BLaER1 treated with 17β-estradiol and CSF1 and Interleukin-3, amounts not matched to agents 10 nM and 100 nM (cell line): Measurements from ENCODE around the gene DNAH8.

Experiments
- H3K27ac ChIP-seq, 11 experiments: shearing (Covaris generic); formaldehyde crosslinking; 2 replicates each; pipeline ENCODE4 v1.8.1; 2022
- H3K27me3 ChIP-seq, 11 experiments: shearing (Covaris generic); formaldehyde crosslinking; 2 replicates each; pipeline ENCODE4 v1.8.1; 2022
- H3K36me3 ChIP-seq, 11 experiments: shearing (Covaris generic); formaldehyde crosslinking; 2 replicates each; pipeline ENCODE4 v1.8.1; 2022
- H3K4me1 ChIP-seq, 10 experiments: shearing (Covaris generic); formaldehyde crosslinking; 2 replicates each; pipeline ENCODE4 v1.8.1; 2022
- H3K4me2 ChIP-seq, 11 experiments: shearing (Covaris generic); formaldehyde crosslinking; 2 replicates each; pipeline ENCODE4 v1.8.1; 2022
- H3K4me3 ChIP-seq, 10 experiments: shearing (Covaris generic); formaldehyde crosslinking; 2 replicates each; pipeline ENCODE4 v1.8.1; 2022
- H3K9ac ChIP-seq, 11 experiments: shearing (Covaris generic); formaldehyde crosslinking; 2 replicates each; pipeline ENCODE4 v1.8.1; 2022
- H3K9me3 ChIP-seq, 11 experiments: shearing (Covaris generic); formaldehyde crosslinking; replicated peaks in 1 of 11; 2 replicates each; pipeline ENCODE4 v1.8.1; 2022
- H4K20me1 ChIP-seq, 11 experiments: shearing (Covaris generic); formaldehyde crosslinking; 2 replicates each; pipeline ENCODE4 v1.8.1; 2022
- Cebpa-rat ChIP-seq, 11 experiments: shearing (Covaris generic); IDR thresholded peaks; 2 replicates each; pipeline ENCODE4 v1.8.1; 2022

DNAH8 gene

GRCh38 chr6:39035681-39036080 is 320.6 kb downstream of the DNAH8 start:
- Histone ChIP-seq H3K27me3 (peaks cover 0 to 7% (median 0%) of the 10 kb centered on the region in 11 experiments; a peak in 2 of 22 replicates), H3K4me2 (peak overlapping the region in 9 of 11 experiments; percentile 3 to 94 (median 85); a peak in 15 of 22 replicates), H3K27ac (no peak overlapping the region; a peak in 1 of 22 replicates), H3K9ac (no peak overlapping the region), H3K9me3 (no peaks in the 10 kb centered on the region), H3K4me1 (peaks cover 25 to 43% (median 38%) of the 10 kb centered on the region in 10 experiments), H4K20me1 (0 out of 22 replicates have a peak, but pooled peaks cover 0 to 5% (median 0%) of the 10 kb centered on the region in 11 experiments), H3K36me3 (no peaks in the 10 kb centered on the region), H3K4me3 (no peak overlapping the region)
- TF ChIP-seq Cebpa-rat (IDR thresholded peaks at IDR 0.05): no peak

GRCh38 chr6:39037082-39037508 is 322.0 kb downstream of the DNAH8 start:
- Histone ChIP-seq H3K9ac (peak overlapping the region in 3 of 11 experiments; percentile 3 to 18 (median 11); a peak in 5 of 22 replicates), H3K4me3 (peak overlapping the region in 3 of 10 experiments; percentile 4 to 42 (median 22); a peak in 4 of 20 replicates), H3K4me1 (peaks cover 31 to 52% (median 46%) of the 10 kb centered on the region in 10 experiments), H3K27ac (peak overlapping the region in 8 of 11 experiments; percentile 42 to 61 (median 49); a peak in 11 of 22 replicates), H3K4me2 (peak overlapping the region; percentile 66 to 94 (median 85)), H3K9me3 (peaks cover 0 to 5% (median 0%) of the 10 kb centered on the region in 11 experiments; a peak in 3 of 22 replicates), H3K36me3 (no peaks in the 10 kb centered on the region), H4K20me1 (0 out of 22 replicates have a peak, but pooled peaks cover 0 to 5% (median 0%) of the 10 kb centered on the region in 11 experiments), H3K27me3 (peaks cover 0 to 7% (median 0%) of the 10 kb centered on the region in 11 experiments; a peak in 2 of 22 replicates)
- 0 out of 22 replicates have a peak, but pooled peaks of 1 of the 11 experiments have one; percentile 5 for TF ChIP-seq Cebpa-rat (IDR thresholded peaks at IDR 0.05)

GRCh38 chr6:39037707-39038106 is 322.6 kb downstream of the DNAH8 start:
- Histone ChIP-seq H3K4me3 (peak overlapping the region in 3 of 10 experiments; percentile 4 to 42 (median 22); a peak in 3 of 20 replicates), H3K36me3 (no peaks in the 10 kb centered on the region), H3K27ac (peak overlapping the region in 8 of 11 experiments; percentile 42 to 61 (median 49); a peak in 11 of 22 replicates), H3K9ac (peak overlapping the region in 2 of 11 experiments; percentile 11 to 18; a peak in 5 of 22 replicates), H3K9me3 (peaks cover 0 to 5% (median 0%) of the 10 kb centered on the region in 11 experiments; a peak in 3 of 22 replicates), H3K4me2 (peak overlapping the region; percentile 66 to 94 (median 85)), H3K4me1 (peaks cover 31 to 52% (median 46%) of the 10 kb centered on the region in 10 experiments), H4K20me1 (0 out of 22 replicates have a peak, but pooled peaks cover 0 to 5% (median 0%) of the 10 kb centered on the region in 11 experiments), H3K27me3 (peaks cover 0 to 7% (median 0%) of the 10 kb centered on the region in 11 experiments; a peak in 2 of 22 replicates)
- TF ChIP-seq Cebpa-rat (IDR thresholded peaks at IDR 0.05): no peak

- TF ChIP-seq Cebpa-rat (IDR thresholded peaks at IDR 0.05): no peak
- peaks cover 0 to 7% (median 0%) of the 10 kb centered on the region in 11 experiments; a peak in 2 of 22 replicates for H3K27me3 ChIP-seq
- H3K4me1 ChIP-seq: peaks cover 31 to 58% (median 51%) of the 10 kb centered on the region in 10 experiments
- 0 out of 22 replicates have a peak, but pooled peaks cover 0 to 5% (median 0%) of the 10 kb centered on the region in 11 experiments for H4K20me1 ChIP-seq
- no peak overlapping the region for H3K27ac ChIP-seq
- no peak overlapping the region for H3K9ac ChIP-seq
- peak overlapping the region in 9 of 11 experiments; percentile 7 to 53 (median 27); a peak in 16 of 22 replicates for H3K4me2 ChIP-seq
- H3K4me3 ChIP-seq: no peak overlapping the region
- peaks cover 0 to 5% (median 0%) of the 10 kb centered on the region in 11 experiments; a peak in 3 of 22 replicates for H3K9me3 ChIP-seq
- H3K36me3 ChIP-seq: no peaks in the 10 kb centered on the region
These were observed 325.1 kb downstream of the DNAH8 start for GRCh38 chr6:39040080-39040673.

GRCh38 chr6:39041072-39041471 is 326.0 kb downstream of the DNAH8 start:
- Histone ChIP-seq H4K20me1 (0 out of 22 replicates have a peak, but pooled peaks cover 0 to 5% (median 0%) of the 10 kb centered on the region in 11 experiments), H3K4me3 (no peak overlapping the region), H3K27me3 (peaks cover 0 to 7% (median 0%) of the 10 kb centered on the region in 11 experiments; a peak in 2 of 22 replicates), H3K9ac (no peak overlapping the region), H3K4me2 (peak overlapping the region; percentile 7 to 53 (median 26); a peak in 19 of 22 replicates), H3K4me1 (peaks cover 30 to 52% (median 44%) of the 10 kb centered on the region in 10 experiments), H3K9me3 (peaks cover 0 to 5% (median 0%) of the 10 kb centered on the region in 11 experiments; a peak in 3 of 22 replicates), H3K36me3 (no peaks in the 10 kb centered on the region), H3K27ac (no peak overlapping the region)
- no peak for TF ChIP-seq Cebpa-rat (IDR thresholded peaks at IDR 0.05)

GRCh38 chr6:39043776-39044175 is 328.7 kb downstream of the DNAH8 start:
- H3K36me3 ChIP-seq: no peaks in the 10 kb centered on the region
- peaks cover 0 to 5% (median 0%) of the 10 kb centered on the region in 11 experiments; a peak in 3 of 22 replicates for H3K9me3 ChIP-seq
- H3K4me1 ChIP-seq: peaks cover 11 to 33% (median 26%) of the 10 kb centered on the region in 10 experiments
- no peak overlapping the region for H3K4me3 ChIP-seq
- H3K27me3 ChIP-seq: peaks cover 8 to 22% (median 17%) of the 10 kb centered on the region in 11 experiments
- H3K9ac ChIP-seq: no peak overlapping the region
- H4K20me1 ChIP-seq: peaks cover 0 to 11% (median 0%) of the 10 kb centered on the region in 11 experiments; a peak in 2 of 22 replicates
- TF ChIP-seq Cebpa-rat (IDR thresholded peaks at IDR 0.05): no peak
- no peak overlapping the region for H3K27ac ChIP-seq
- no peak overlapping the region for H3K4me2 ChIP-seq

- peaks cover 12 to 26% (median 21%) of the 10 kb centered on the region in 11 experiments for H3K27me3 ChIP-seq
- peaks cover 0 to 5% (median 0%) of the 10 kb centered on the region in 11 experiments; a peak in 3 of 22 replicates for H3K9me3 ChIP-seq
- no peak overlapping the region for H3K27ac ChIP-seq
- no peaks in the 10 kb centered on the region for H3K36me3 ChIP-seq
- no peak overlapping the region for H3K4me3 ChIP-seq
- no peak for TF ChIP-seq Cebpa-rat (IDR thresholded peaks at IDR 0.05)
- no peak overlapping the region for H3K9ac ChIP-seq
- H3K4me2 ChIP-seq: no peak overlapping the region
- H4K20me1 ChIP-seq: peaks cover 0 to 16% (median 0%) of the 10 kb centered on the region in 11 experiments; a peak in 7 of 22 replicates
- H3K4me1 ChIP-seq: peaks cover 15 to 34% (median 28%) of the 10 kb centered on the region in 10 experiments
These were observed 329.1 kb downstream of the DNAH8 start for GRCh38 chr6:39044181-39044580.

- peak overlapping the region in 6 of 11 experiments; percentile 69 to 84 (median 78); a peak in 13 of 22 replicates for H3K9ac ChIP-seq
- no peaks in the 10 kb centered on the region for H3K36me3 ChIP-seq
- no peaks in the 10 kb centered on the region for H3K9me3 ChIP-seq
- H3K27ac ChIP-seq: peak overlapping the region in 1 of 11 experiments; percentile 63; a peak in 1 of 22 replicates
- TF ChIP-seq Cebpa-rat (IDR thresholded peaks at IDR 0.05): no peak
- H3K4me3 ChIP-seq: peak overlapping the region; percentile 51 to 76 (median 70); a peak in 18 of 20 replicates
- peaks cover 18 to 39% (median 33%) of the 10 kb centered on the region in 11 experiments for H3K27me3 ChIP-seq
- peaks cover 0 to 36% (median 19%) of the 10 kb centered on the region in 11 experiments; a peak in 16 of 22 replicates for H4K20me1 ChIP-seq
- peaks cover 41 to 57% (median 51%) of the 10 kb centered on the region in 10 experiments for H3K4me1 ChIP-seq
- H3K4me2 ChIP-seq: peak overlapping the region; percentile 95 to 99 (median 98)
These were observed 332.6 kb downstream of the DNAH8 start for GRCh38 chr6:39047434-39048327.
